GM21786 (cell line): Measurements from ENCODE around the gene TMEM109.
"Not testable (repeated sequence)": the region's sequence is repeated elsewhere in the genome, so short reads cannot be mapped to it uniquely, and the experiment has no call there.

Experiments
- ATAC-seq: cut with Tn5 transposase; IDR thresholded peaks from one replicate; pipeline ENCODE4 v1.9.1; 2021; ENCODE audit not compliant: unreplicated experiment

Gene TMEM109

GRCh38 chr11:60909680-60910280 is 4.2 kb upstream of the TMEM109 start:
- ATAC-seq, result not testable (repeated sequence)

- ATAC-seq, result peak; percentile 35
These were observed 3.7 kb upstream of the TMEM109 start for GRCh38 chr11:60910281-60910687.

GRCh38 chr11:60910711-60911380 is 3.1 kb upstream of the TMEM109 start:
- no peak for ATAC-seq

- no peak for ATAC-seq
These were observed 1.6 kb upstream of the TMEM109 start for GRCh38 chr11:60912223-60912850.

- ATAC-seq, result no peak
These were observed 968 bp upstream of the TMEM109 start for GRCh38 chr11:60912851-60913528.

- ATAC-seq, result no peak
These were observed 782 bp downstream of the TMEM109 start for GRCh38 chr11:60914633-60915247.

GRCh38 chr11:60915248-60915914 is 1.4 kb downstream of the TMEM109 start:
- peak; percentile 54 for ATAC-seq

GRCh38 chr11:60916669-60917206 is 2.8 kb downstream of the TMEM109 start:
- ATAC-seq, result no peak

- no peak for ATAC-seq
These were observed 3.3 kb downstream of the TMEM109 start for GRCh38 chr11:60917267-60917666.

GRCh38 chr11:60918251-60918938 is 4.4 kb downstream of the TMEM109 start:
- no peak for ATAC-seq

- ATAC-seq, result no peak
These were observed 4.9 kb downstream of the TMEM109 start for GRCh38 chr11:60918939-60919265.

GRCh38 chr11:60919320-60919719 is 5.4 kb downstream of the TMEM109 start:
- no peak for ATAC-seq

GRCh38 chr11:60919956-60920355 is 6.0 kb downstream of the TMEM109 start:
- no peak for ATAC-seq

GRCh38 chr11:60921259-60921658 is 7.3 kb downstream of the TMEM109 start:
- ATAC-seq, result no peak

- no peak for ATAC-seq
These were observed 7.9 kb downstream of the TMEM109 start for GRCh38 chr11:60921777-60922335.

GRCh38 chr11:60922906-60923305 is 8.9 kb downstream of the TMEM109 start:
- ATAC-seq, result no peak

GRCh38 chr11:60923326-60923725 is 9.4 kb downstream of the TMEM109 start:
- ATAC-seq, result no peak

GRCh38 chr11:60923800-60924109 is 9.8 kb downstream of the TMEM109 start:
- no peak for ATAC-seq

- ATAC-seq, result no peak
These were observed 10.3 kb downstream of the TMEM109 start, which contains the start of gene TMEM132A for GRCh38 chr11:60924110-60924905. Gene TMEM132A, plus strand, starts transcription at chr11:60924460. Its CDS starts 174 bp downstream, at chr11:60924634.
